ENCODE results near the gene OR2A25.
"Not testable (repeated sequence)": the region's sequence is repeated elsewhere in the genome, so short reads cannot be mapped to it uniquely, and the experiment has no call there.

OR2A25 gene

GRCh38 chr7:144032985-144033709 lies 36.5 kb upstream of the OR2A25 start:
- Histone ChIP-seq H3K4me1 (ENCODE audit: control insufficient read depth, insufficient read depth, low read length) (no peaks in the 10 kb centered on the region), H3K36me3 (ENCODE audit: control insufficient read depth in 2 of 2, insufficient read depth in 2 of 2, low read length in 2 of 2) (no peaks in the 10 kb centered on the region), H3K27ac (ENCODE audit: low read length) (no peak overlapping the region), H3K4me3 (ENCODE audit: low read length in 2 of 2) (no peak overlapping the region), H3K9me3 (ENCODE audit: control insufficient read depth in 2 of 2, low read length in 2 of 2) (no peaks in the 10 kb centered on the region), H3K27me3 (ENCODE audit: control insufficient read depth in 1 of 2, insufficient read depth in 2 of 2, low read length in 2 of 2) (no peaks in the 10 kb centered on the region), H3K9ac (ENCODE audit: low read length in 2 of 2) (no peak overlapping the region)

DNA sequence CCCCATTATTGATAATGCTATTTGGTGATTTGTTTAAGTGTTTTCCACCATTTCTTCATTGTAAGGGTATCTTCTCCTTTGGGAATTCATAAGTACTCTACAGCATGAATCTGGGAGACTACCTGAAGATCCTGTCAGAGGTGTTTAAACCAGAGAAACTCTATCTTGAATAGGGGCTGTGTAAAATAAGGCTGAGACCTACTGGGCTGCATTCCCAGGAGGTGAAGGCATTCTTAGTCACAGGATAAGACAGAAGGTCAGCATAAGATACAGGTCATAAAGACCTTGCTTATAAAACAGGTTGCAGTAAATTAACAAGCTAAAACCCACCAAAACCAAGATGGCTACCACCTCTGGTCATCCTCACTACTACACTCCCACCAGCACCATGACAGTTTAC lies 34.2 kb upstream of the OR2A25 start:
- Histone ChIP-seq H3K27me3 (ENCODE audit: control insufficient read depth in 1 of 2, insufficient read depth in 2 of 2, low read length in 2 of 2) (no peaks in the 10 kb centered on the region), H3K4me3 (ENCODE audit: low read length in 2 of 2) (no peak overlapping the region), H3K9ac (ENCODE audit: low read length in 2 of 2) (no peak overlapping the region), H3K36me3 (ENCODE audit: control insufficient read depth in 2 of 2, insufficient read depth in 2 of 2, low read length in 2 of 2) (no peaks in the 10 kb centered on the region), H3K4me1 (ENCODE audit: control insufficient read depth, insufficient read depth, low read length) (no peaks in the 10 kb centered on the region), H3K27ac (ENCODE audit: low read length) (no peak overlapping the region), H3K9me3 (ENCODE audit: control insufficient read depth in 2 of 2, low read length in 2 of 2) (no peaks in the 10 kb centered on the region)

GRCh38 chr7:144036302-144036885 lies 33.2 kb upstream of the OR2A25 start:
- no peak overlapping the region for H3K27ac ChIP-seq (ENCODE audit: low read length)
- H3K4me3 ChIP-seq (ENCODE audit: low read length in 2 of 2), result no peak overlapping the region
- H3K36me3 ChIP-seq (ENCODE audit: control insufficient read depth in 2 of 2, insufficient read depth in 2 of 2, low read length in 2 of 2), result no peaks in the 10 kb centered on the region
- H3K27me3 ChIP-seq (ENCODE audit: control insufficient read depth in 1 of 2, insufficient read depth in 2 of 2, low read length in 2 of 2), result no peaks in the 10 kb centered on the region
- no peak overlapping the region for H3K9ac ChIP-seq (ENCODE audit: low read length in 2 of 2)
- no peaks in the 10 kb centered on the region for H3K9me3 ChIP-seq (ENCODE audit: control insufficient read depth in 2 of 2, low read length in 2 of 2)
- H3K4me1 ChIP-seq (ENCODE audit: control insufficient read depth, insufficient read depth, low read length), result no peaks in the 10 kb centered on the region

- no peak overlapping the region for H3K9ac ChIP-seq (ENCODE audit: low read length in 2 of 2)
- no peaks in the 10 kb centered on the region for H3K9me3 ChIP-seq (ENCODE audit: control insufficient read depth in 2 of 2, low read length in 2 of 2)
- no peaks in the 10 kb centered on the region for H3K27me3 ChIP-seq (ENCODE audit: control insufficient read depth in 1 of 2, insufficient read depth in 2 of 2, low read length in 2 of 2)
- no peak overlapping the region for H3K27ac ChIP-seq (ENCODE audit: low read length)
- H3K4me3 ChIP-seq (ENCODE audit: low read length in 2 of 2), result no peak overlapping the region
- H3K4me1 ChIP-seq (ENCODE audit: control insufficient read depth, insufficient read depth, low read length), result no peaks in the 10 kb centered on the region
- no peaks in the 10 kb centered on the region for H3K36me3 ChIP-seq (ENCODE audit: control insufficient read depth in 2 of 2, insufficient read depth in 2 of 2, low read length in 2 of 2)
Observed at GRCh38 chr7:144037414-144038035, 32.1 kb upstream of the OR2A25 start.

- H3K9ac ChIP-seq (ENCODE audit: low read length in 2 of 2), result no peak overlapping the region
- H3K4me3 ChIP-seq (ENCODE audit: low read length in 2 of 2), result no peak overlapping the region
- no peaks in the 10 kb centered on the region for H3K4me1 ChIP-seq (ENCODE audit: control insufficient read depth, insufficient read depth, low read length)
- no peak overlapping the region for H3K27ac ChIP-seq (ENCODE audit: low read length)
- no peaks in the 10 kb centered on the region for H3K27me3 ChIP-seq (ENCODE audit: control insufficient read depth in 1 of 2, insufficient read depth in 2 of 2, low read length in 2 of 2)
- no peaks in the 10 kb centered on the region for H3K36me3 ChIP-seq (ENCODE audit: control insufficient read depth in 2 of 2, insufficient read depth in 2 of 2, low read length in 2 of 2)
- no peaks in the 10 kb centered on the region for H3K9me3 ChIP-seq (ENCODE audit: control insufficient read depth in 2 of 2, low read length in 2 of 2)
Observed at GRCh38 chr7:144038887-144039286, 30.7 kb upstream of the OR2A25 start.

- H3K4me1 ChIP-seq (ENCODE audit: control insufficient read depth, insufficient read depth, low read length), result no peaks in the 10 kb centered on the region
- no peaks in the 10 kb centered on the region for H3K36me3 ChIP-seq (ENCODE audit: control insufficient read depth in 2 of 2, insufficient read depth in 2 of 2, low read length in 2 of 2)
- no peaks in the 10 kb centered on the region for H3K27me3 ChIP-seq (ENCODE audit: control insufficient read depth in 1 of 2, insufficient read depth in 2 of 2, low read length in 2 of 2)
- H3K4me3 ChIP-seq (ENCODE audit: low read length in 2 of 2), result no peak within 1 kb of the TSS
- no peaks in the 10 kb centered on the region for H3K9me3 ChIP-seq (ENCODE audit: control insufficient read depth in 2 of 2, low read length in 2 of 2)
- H3K9ac ChIP-seq (ENCODE audit: low read length in 2 of 2), result no peak within 1 kb of the TSS
- H3K27ac ChIP-seq (ENCODE audit: low read length), result no peak within 1 kb of the TSS
Observed at GRCh38 chr7:144048648-144049047, 21.0 kb upstream of the OR2A25 start, which contains the start of gene OR2A5. Gene OR2A5, plus strand, starts transcription at chr7:144048948. Its CDS starts 1,454 bp downstream, at chr7:144050402.

- no peaks in the 10 kb centered on the region for H3K27me3 ChIP-seq (ENCODE audit: control insufficient read depth in 1 of 2, insufficient read depth in 2 of 2, low read length in 2 of 2)
- no peak overlapping the region for H3K27ac ChIP-seq (ENCODE audit: low read length)
- H3K36me3 ChIP-seq (ENCODE audit: control insufficient read depth in 2 of 2, insufficient read depth in 2 of 2, low read length in 2 of 2), result no peaks in the 10 kb centered on the region
- no peaks in the 10 kb centered on the region for H3K4me1 ChIP-seq (ENCODE audit: control insufficient read depth, insufficient read depth, low read length)
- H3K4me3 ChIP-seq (ENCODE audit: low read length in 2 of 2), result no peak overlapping the region
- peaks cover 0 to 3% of the 10 kb centered on the region in 2 donors for H3K9me3 ChIP-seq (ENCODE audit: control insufficient read depth in 2 of 2, low read length in 2 of 2)
- no peak overlapping the region for H3K9ac ChIP-seq (ENCODE audit: low read length in 2 of 2)
Observed at GRCh38 chr7:144049491-144049890, 20.1 kb upstream of the OR2A25 start.

GRCh38 chr7:144050093-144050492 lies 19.5 kb upstream of the OR2A25 start:
- H3K9me3 ChIP-seq (ENCODE audit: control insufficient read depth in 2 of 2, low read length in 2 of 2), result peaks cover 0 to 3% of the 10 kb centered on the region in 2 donors
- no peak overlapping the region for H3K9ac ChIP-seq (ENCODE audit: low read length in 2 of 2)
- no peaks in the 10 kb centered on the region for H3K27me3 ChIP-seq (ENCODE audit: control insufficient read depth in 1 of 2, insufficient read depth in 2 of 2, low read length in 2 of 2)
- no peaks in the 10 kb centered on the region for H3K36me3 ChIP-seq (ENCODE audit: control insufficient read depth in 2 of 2, insufficient read depth in 2 of 2, low read length in 2 of 2)
- H3K4me3 ChIP-seq (ENCODE audit: low read length in 2 of 2), result no peak overlapping the region
- H3K27ac ChIP-seq (ENCODE audit: low read length), result no peak overlapping the region
- no peaks in the 10 kb centered on the region for H3K4me1 ChIP-seq (ENCODE audit: control insufficient read depth, insufficient read depth, low read length)

DNA sequence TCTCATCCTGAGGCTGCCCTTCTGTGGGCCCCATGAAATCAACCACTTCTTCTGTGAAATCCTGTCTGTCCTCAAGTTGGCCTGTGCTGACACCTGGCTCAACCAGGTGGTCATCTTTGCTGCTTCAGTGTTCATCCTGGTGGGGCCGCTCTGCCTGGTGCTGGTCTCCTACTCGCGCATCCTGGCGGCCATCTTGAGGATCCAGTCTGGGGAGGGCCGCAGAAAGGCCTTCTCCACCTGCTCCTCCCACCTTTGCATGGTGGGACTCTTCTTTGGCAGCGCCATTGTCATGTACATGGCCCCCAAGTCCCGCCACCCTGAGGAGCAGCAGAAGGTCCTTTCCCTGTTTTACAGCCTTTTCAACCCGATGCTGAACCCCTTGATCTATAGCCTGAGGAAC lies 18.7 kb upstream of the OR2A25 start:
- H3K4me1 ChIP-seq (ENCODE audit: control insufficient read depth, insufficient read depth, low read length); H3K36me3 ChIP-seq (ENCODE audit: control insufficient read depth in 2 of 2, insufficient read depth in 2 of 2, low read length in 2 of 2); H3K9ac ChIP-seq (ENCODE audit: low read length in 2 of 2); H3K27me3 ChIP-seq (ENCODE audit: control insufficient read depth in 1 of 2, insufficient read depth in 2 of 2, low read length in 2 of 2); H3K27ac ChIP-seq (ENCODE audit: low read length); H3K4me3 ChIP-seq (ENCODE audit: low read length in 2 of 2); H3K9me3 ChIP-seq (ENCODE audit: control insufficient read depth in 2 of 2, low read length in 2 of 2): not testable (repeated sequence)

- Histone ChIP-seq H3K27ac (ENCODE audit: low read length) (no peak overlapping the region), H3K4me1 (ENCODE audit: control insufficient read depth, insufficient read depth, low read length) (no peaks in the 10 kb centered on the region), H3K27me3 (ENCODE audit: control insufficient read depth in 1 of 2, insufficient read depth in 2 of 2, low read length in 2 of 2) (no peaks in the 10 kb centered on the region), H3K9me3 (ENCODE audit: control insufficient read depth in 2 of 2, low read length in 2 of 2) (peaks cover 0 to 3% of the 10 kb centered on the region in 2 donors), H3K36me3 (ENCODE audit: control insufficient read depth in 2 of 2, insufficient read depth in 2 of 2, low read length in 2 of 2) (no peaks in the 10 kb centered on the region), H3K4me3 (ENCODE audit: low read length in 2 of 2) (no peak overlapping the region), H3K9ac (ENCODE audit: low read length in 2 of 2) (no peak overlapping the region)
Observed at GRCh38 chr7:144057954-144058353, 11.7 kb upstream of the OR2A25 start.

GRCh38 chr7:144063710-144064109 lies 5.9 kb upstream of the OR2A25 start:
- Histone ChIP-seq H3K4me1 (ENCODE audit: control insufficient read depth, insufficient read depth, low read length) (no peaks in the 10 kb centered on the region), H3K4me3 (ENCODE audit: low read length in 2 of 2) (no peak overlapping the region), H3K9ac (ENCODE audit: low read length in 2 of 2) (no peak overlapping the region), H3K36me3 (ENCODE audit: control insufficient read depth in 2 of 2, insufficient read depth in 2 of 2, low read length in 2 of 2) (no peaks in the 10 kb centered on the region), H3K27me3 (ENCODE audit: control insufficient read depth in 1 of 2, insufficient read depth in 2 of 2, low read length in 2 of 2) (no peaks in the 10 kb centered on the region), H3K9me3 (ENCODE audit: control insufficient read depth in 2 of 2, low read length in 2 of 2) (no peaks in the 10 kb centered on the region), H3K27ac (ENCODE audit: low read length) (no peak overlapping the region)

All from stomach smooth muscle (tissue), 2 donors.